Peyer's patch (tissue), 4 donors: Measurements from ENCODE around the gene SCTR. TPM values are rescaled to one million over a fixed set of nuclear protein-coding genes. Genes with fewer than 3 reads are reported as not detected.

Source experiments
- DNase-seq, 3 donors: peaks; one replicate each; pipeline ENCODE4 v3.0.0-alpha.2; 2017 to 2019
- H3K27ac ChIP-seq, 4 donors: fragments of 200-600 bp; sonication (generic); one replicate each; pipeline ENCODE4 v1.5.1; 2016 to 2019
- H3K27me3 ChIP-seq, 2 donors: fragments of 200-600 bp; sonication (generic); one replicate each; pipeline ENCODE4 v1.5.1; 2019
- H3K36me3 ChIP-seq, 3 donors: fragments of 200-600 bp; sonication (generic); one replicate each; pipeline ENCODE4 v1.5.1; 2016 to 2019
- H3K4me1 ChIP-seq, 4 donors: fragments of 200-600 bp; sonication (generic); one replicate each; pipeline ENCODE4 v1.5.1; 2016 to 2019
- H3K4me3 ChIP-seq, 4 donors: fragments of 200-600 bp; sonication (generic); 1 replicate in 3 of 4; 2 replicates in 1 of 4; pipeline ENCODE4 v1.5.1; 2016 to 2019; ENCODE audit warnings: mild to moderate bottlenecking in 1 of 4
- H3K9me3 ChIP-seq, 4 donors: fragments of 200-600 bp; sonication (generic); one replicate each; pipeline ENCODE4 v1.5.1; 2016 to 2019; ENCODE audit warnings: mild to moderate bottlenecking in 1 of 4
- POLR2A ChIP-seq, 2 donors: fragments of 450-650 bp; IDR thresholded peaks; one replicate each; pipeline ENCODE4 v1.5.1; 2017; ENCODE audit warnings: antibody characterized with exemption in 2 of 2, mild to moderate bottlenecking in 2 of 2, moderate library complexity in 2 of 2
- total RNA-seq, 4 donors: library from RNA; depleted of rRNA; stranded (reverse); fragments of >200 nt; gene quantifications; one replicate each; pipeline ENCODE4 v1.1.0, GENCODE V29; 2016
- TF ChIP-seq, protein P1 (sequence below), 6 experiments: fragments of 450-650 bp in 4 of 6; fragments of 200-600 bp in 2 of 6; sonication (generic) in 1 of 6; IDR thresholded peaks; one replicate each; pipeline ENCODE4 v1.5.1; 2017 to 2019; ENCODE audit warnings: antibody characterized with exemption in 6 of 6, mild to moderate bottlenecking in 3 of 6, moderate library complexity in 1 of 6

The SCTR gene
- total RNA-seq, 4 donors from 2014 or later = 0.54 to 1.7 TPM; not detected in 2

GRCh38 chr2:119487434-119488244 lies 36.6 kb downstream of the SCTR start:
- no peaks in the 10 kb centered on the region for H3K36me3 ChIP-seq
- no peaks in the 10 kb centered on the region for H3K9me3 ChIP-seq
- DNase-seq = peak in 2 of 3 donors; percentile 80 to 82
- TF ChIP-seq, protein P1, sequence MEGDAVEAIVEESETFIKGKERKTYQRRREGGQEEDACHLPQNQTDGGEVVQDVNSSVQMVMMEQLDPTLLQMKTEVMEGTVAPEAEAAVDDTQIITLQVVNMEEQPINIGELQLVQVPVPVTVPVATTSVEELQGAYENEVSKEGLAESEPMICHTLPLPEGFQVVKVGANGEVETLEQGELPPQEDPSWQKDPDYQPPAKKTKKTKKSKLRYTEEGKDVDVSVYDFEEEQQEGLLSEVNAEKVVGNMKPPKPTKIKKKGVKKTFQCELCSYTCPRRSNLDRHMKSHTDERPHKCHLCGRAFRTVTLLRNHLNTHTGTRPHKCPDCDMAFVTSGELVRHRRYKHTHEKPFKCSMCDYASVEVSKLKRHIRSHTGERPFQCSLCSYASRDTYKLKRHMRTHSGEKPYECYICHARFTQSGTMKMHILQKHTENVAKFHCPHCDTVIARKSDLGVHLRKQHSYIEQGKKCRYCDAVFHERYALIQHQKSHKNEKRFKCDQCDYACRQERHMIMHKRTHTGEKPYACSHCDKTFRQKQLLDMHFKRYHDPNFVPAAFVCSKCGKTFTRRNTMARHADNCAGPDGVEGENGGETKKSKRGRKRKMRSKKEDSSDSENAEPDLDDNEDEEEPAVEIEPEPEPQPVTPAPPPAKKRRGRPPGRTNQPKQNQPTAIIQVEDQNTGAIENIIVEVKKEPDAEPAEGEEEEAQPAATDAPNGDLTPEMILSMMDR (IDR thresholded peaks at IDR 0.05) = no peak
- no peak for TF ChIP-seq POLR2A (IDR thresholded peaks at IDR 0.05)
- H3K4me3 ChIP-seq = no peak overlapping the region
- H3K27me3 ChIP-seq = no peaks in the 10 kb centered on the region
- H3K27ac ChIP-seq = peak overlapping the region in 2 of 4 donors; percentile 30 to 71
- peaks cover 0 to 23% (median 3%) of the 10 kb centered on the region in 4 donors for H3K4me1 ChIP-seq

DNA sequence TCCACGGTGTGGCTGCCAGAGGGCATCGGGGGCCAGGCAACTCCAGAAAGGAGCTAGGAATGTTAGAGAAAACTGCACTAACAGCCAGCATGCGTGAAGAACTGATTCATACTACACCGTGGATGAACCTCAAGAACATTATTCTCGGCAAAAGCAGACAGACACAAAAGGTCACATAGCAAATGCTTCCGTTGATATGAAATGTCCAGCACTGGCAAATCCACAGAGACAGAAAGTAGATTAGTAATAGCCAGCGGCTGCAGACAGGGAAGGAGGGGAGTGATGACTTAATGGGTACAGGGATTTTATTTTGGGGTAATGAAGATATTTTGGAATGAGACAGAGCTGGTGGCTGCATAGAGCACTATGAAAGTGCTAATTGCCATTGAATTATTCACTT lies 37.4 kb downstream of the SCTR start:
- Histone ChIP-seq H3K4me1 (peaks cover 0 to 23% (median 3%) of the 10 kb centered on the region in 4 donors), H3K9me3 (no peaks in the 10 kb centered on the region), H3K27me3 (no peaks in the 10 kb centered on the region), H3K36me3 (no peaks in the 10 kb centered on the region), H3K4me3 (no peak overlapping the region), H3K27ac (peak overlapping the region in 2 of 4 donors; percentile 30 to 71)
- TF ChIP-seq, protein P1 (IDR thresholded peaks at IDR 0.05) = no peak
- no peak for TF ChIP-seq POLR2A (IDR thresholded peaks at IDR 0.05)
- no peak for DNase-seq

DNA sequence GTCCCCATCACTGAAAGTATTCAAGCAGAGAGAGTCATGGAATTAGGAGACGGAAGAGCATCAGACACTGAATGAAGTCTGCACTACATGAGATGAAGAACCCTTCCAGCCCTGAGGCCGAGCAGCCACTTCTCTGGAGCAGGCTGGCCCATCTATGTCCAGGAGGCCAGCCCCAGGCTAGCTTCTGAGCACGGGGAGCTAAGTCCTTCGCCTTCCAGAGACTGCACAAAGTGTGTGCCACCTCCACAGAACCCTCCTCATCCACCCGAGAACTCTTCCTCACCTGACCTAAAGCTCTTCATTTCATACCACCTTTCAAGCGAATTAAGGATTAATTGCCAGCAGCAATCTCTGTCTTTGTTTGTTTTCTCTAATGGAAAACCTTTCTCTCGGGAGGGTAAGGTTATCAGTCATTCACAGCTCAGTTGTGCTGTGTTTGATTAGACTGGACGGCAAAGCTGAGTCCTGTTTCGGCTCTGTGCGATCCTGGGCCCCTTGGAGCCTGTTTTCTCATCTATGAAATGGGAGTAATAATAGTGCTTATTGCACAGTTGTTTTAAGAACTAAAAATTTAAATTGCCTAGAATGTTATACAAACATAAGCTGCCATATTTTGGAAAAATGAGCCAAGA lies 38.0 kb downstream of the SCTR start:
- no peak for DNase-seq
- no peak overlapping the region for H3K4me3 ChIP-seq
- TF ChIP-seq POLR2A (IDR thresholded peaks at IDR 0.05) = no peak
- TF ChIP-seq, protein P1 (IDR thresholded peaks at IDR 0.05) = no peak
- peaks cover 0 to 23% (median 3%) of the 10 kb centered on the region in 4 donors for H3K4me1 ChIP-seq
- no peaks in the 10 kb centered on the region for H3K27me3 ChIP-seq
- H3K36me3 ChIP-seq = no peaks in the 10 kb centered on the region
- no peaks in the 10 kb centered on the region for H3K9me3 ChIP-seq
- H3K27ac ChIP-seq = peak overlapping the region in 1 of 4 donors; percentile 71

GRCh38 chr2:119485336-119486110 lies 38.8 kb downstream of the SCTR start:
- no peak for TF ChIP-seq POLR2A (IDR thresholded peaks at IDR 0.05)
- TF ChIP-seq, protein P1 (IDR thresholded peaks at IDR 0.05) = no peak
- no peak overlapping the region for H3K4me3 ChIP-seq
- no peaks in the 10 kb centered on the region for H3K9me3 ChIP-seq
- H3K4me1 ChIP-seq = peaks cover 0 to 23% (median 3%) of the 10 kb centered on the region in 4 donors
- no peaks in the 10 kb centered on the region for H3K36me3 ChIP-seq
- no peaks in the 10 kb centered on the region for H3K27me3 ChIP-seq
- H3K27ac ChIP-seq = no peak overlapping the region
- no peak for DNase-seq

DNA sequence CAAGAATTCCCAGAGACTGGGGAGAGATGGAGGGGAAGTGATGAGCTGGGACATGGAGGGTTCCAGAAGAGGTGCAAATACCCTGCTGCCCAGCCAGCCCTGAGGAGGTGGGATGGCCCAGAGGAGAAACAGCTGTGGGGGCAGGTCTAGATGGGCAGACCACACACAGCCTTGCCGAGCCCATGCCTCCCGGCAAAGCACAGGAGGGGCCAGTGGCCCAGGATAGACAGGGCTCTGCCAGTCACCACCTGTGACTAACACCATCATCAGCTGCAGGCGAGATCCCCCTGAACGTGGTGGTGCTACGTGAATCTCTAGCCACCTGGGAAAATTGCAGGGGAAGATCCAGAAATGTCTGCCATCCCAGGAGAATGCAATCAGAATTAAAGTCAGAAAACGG lies 39.4 kb downstream of the SCTR start:
- no peak for DNase-seq
- peaks cover 0 to 23% (median 3%) of the 10 kb centered on the region in 4 donors for H3K4me1 ChIP-seq
- no peak overlapping the region for H3K4me3 ChIP-seq
- H3K27me3 ChIP-seq = no peaks in the 10 kb centered on the region
- H3K36me3 ChIP-seq = no peaks in the 10 kb centered on the region
- TF ChIP-seq, protein P1 (IDR thresholded peaks at IDR 0.05) = no peak
- no peak for TF ChIP-seq POLR2A (IDR thresholded peaks at IDR 0.05)
- H3K9me3 ChIP-seq = no peaks in the 10 kb centered on the region
- H3K27ac ChIP-seq = no peak overlapping the region
